ENCODE data around the gene ZSCAN10. TPM values are rescaled to one million over a fixed set of nuclear protein-coding genes. Genes with fewer than 3 reads are reported as not detected.
A peak's percentile ranks its signal among the peaks of the same experiment; 100 is the strongest.

The ZSCAN10 gene
- total and polyA plus RNA-seq, 9 of the 15 experiments (the other 6 are each of a cell fraction or from before 2014, with no cell fraction given) = 0.22 TPM; not detected in 8

- TF ChIP-seq ATF1 (CRISPR knock-in tag; IDR thresholded peaks at IDR 0.05) (no peak), ATF1 (tag; IDR thresholded peaks at IDR 0.05) (peak; percentile 55), SRSF7 (optimal IDR thresholded peaks at IDR 0.05; ENCODE audit: low read depth, low read length) (no peak), E2F6 (IDR thresholded peaks at IDR 0.05; ENCODE audit: borderline replicate concordance in 1 of 2, extremely low read depth in 1 of 2, insufficient read depth in 1 of 2, insufficient read length in 1 of 2, low read depth in 1 of 2, low read length in 1 of 2, poor library complexity in 1 of 2, severe bottlenecking in 1 of 2) (peak in 1 of 2 experiments; percentile 61), CUX1 (CRISPR knock-in tag; IDR thresholded peaks at IDR 0.05) (no peak), BACH1 (tag; IDR thresholded peaks at IDR 0.05) (no peak), ZFP36 (IDR thresholded peaks at IDR 0.05; ENCODE audit: low read depth, low read length, partially characterized antibody) (no peak), HMGXB4 (CRISPR knock-in tag; IDR thresholded peaks at IDR 0.05) (peak; percentile 89; the same call in 1 of the 2 replicates), MEF2A (IDR thresholded peaks at IDR 0.05; ENCODE audit: control insufficient read depth, low read depth, low read length) (no peak), L3MBTL2 (IDR thresholded peaks at IDR 0.05) (peak; percentile 76), ZNF212 (CRISPR knock-in tag; IDR thresholded peaks at IDR 0.05) (no peak), MXD1 (CRISPR knock-in tag; IDR thresholded peaks at IDR 0.05; ENCODE audit: borderline replicate concordance, poor library complexity, severe bottlenecking) (no peak), ZNF436 (CRISPR knock-in tag; IDR thresholded peaks at IDR 0.05) (no peak), DACH1 (IDR thresholded peaks at IDR 0.05; ENCODE audit: partially characterized antibody) (no peak), NR2C2 (CRISPR knock-in tag; IDR thresholded peaks at IDR 0.05) (no peak), NR2C2 (tag; IDR thresholded peaks at IDR 0.05) (peak; percentile 76), POLR2AphosphoS2 (IDR thresholded peaks at IDR 0.05; ENCODE audit: low read length) (no peak), ZBED1 (IDR thresholded peaks at IDR 0.05) (no peak; the same call in 1 of the 2 replicates)
Observed at GRCh38 chr16:3059041-3059722, 39.9 kb downstream of the ZSCAN10 start (continued).
